ENCODE measurements around the gene NOS1.

DNA sequence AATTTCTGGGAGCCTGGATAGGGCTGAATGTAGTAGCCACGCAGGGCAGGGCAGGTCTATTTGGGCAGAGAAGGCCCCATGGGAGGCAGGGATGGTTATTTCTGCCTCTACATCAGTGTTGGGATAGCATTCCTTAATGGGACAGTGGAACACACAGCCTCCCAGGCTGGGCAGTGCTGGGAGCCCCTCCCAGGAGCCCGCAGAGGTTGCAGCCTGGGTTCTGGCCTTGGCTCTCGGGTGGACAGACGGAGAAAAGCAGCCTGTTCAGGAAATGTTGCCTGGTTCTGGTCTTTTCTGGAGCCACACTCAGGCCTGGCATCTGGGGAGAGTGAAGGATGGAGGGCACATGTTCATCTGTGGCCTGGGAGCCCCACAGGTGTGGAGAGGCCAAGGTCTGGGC lies 479 bp upstream of the NOS1 start:
- TF ChIP-seq POLR2A (IDR thresholded peaks at IDR 0.05; ENCODE audit: low read length) (no peak), GATA1 (IDR thresholded peaks at IDR 0.05; ENCODE audit: low read depth, low read length) (no peak)

All from erythroblast (primary cell).